ENCODE data around the gene WDR37.

DNA sequence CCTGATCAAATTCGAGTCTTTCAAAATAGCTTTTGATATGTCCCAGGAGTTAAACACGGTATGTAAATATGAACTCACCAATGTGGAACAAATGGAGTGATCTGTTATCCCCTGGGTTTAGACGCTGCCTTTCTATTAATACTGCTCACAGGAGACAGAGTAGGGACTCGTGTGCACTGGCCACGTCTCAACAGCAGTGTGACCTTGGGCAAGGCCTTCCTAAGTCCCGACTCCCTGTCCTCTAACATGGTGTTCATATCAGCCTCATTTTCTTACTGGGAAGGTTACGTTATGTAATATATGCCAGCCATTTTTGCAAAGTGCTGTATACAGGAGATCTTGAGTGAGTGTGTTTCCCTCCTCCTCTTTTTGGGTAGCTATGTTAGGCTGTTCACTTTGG, 1.8 kb downstream of the WDR37 start:
- TF ChIP-seq EZH2 (IDR thresholded peaks at IDR 0.05; ENCODE audit: borderline replicate concordance, low read depth, low read length, severe bottlenecking) (no peak), CTCF (IDR thresholded peaks at IDR 0.05; ENCODE audit: borderline replicate concordance, extremely low read depth, low read length, poor library complexity, severe bottlenecking) (no peak)
